Measurements from ENCODE around the gene CTNND2. TPM values are rescaled to one million over a fixed set of nuclear protein-coding genes. Genes with fewer than 3 reads are reported as not detected.

Gene CTNND2
- total and polyA plus RNA-seq, 4 donors, result 0.05 to 0.50 (median 0.27) TPM

DNA sequence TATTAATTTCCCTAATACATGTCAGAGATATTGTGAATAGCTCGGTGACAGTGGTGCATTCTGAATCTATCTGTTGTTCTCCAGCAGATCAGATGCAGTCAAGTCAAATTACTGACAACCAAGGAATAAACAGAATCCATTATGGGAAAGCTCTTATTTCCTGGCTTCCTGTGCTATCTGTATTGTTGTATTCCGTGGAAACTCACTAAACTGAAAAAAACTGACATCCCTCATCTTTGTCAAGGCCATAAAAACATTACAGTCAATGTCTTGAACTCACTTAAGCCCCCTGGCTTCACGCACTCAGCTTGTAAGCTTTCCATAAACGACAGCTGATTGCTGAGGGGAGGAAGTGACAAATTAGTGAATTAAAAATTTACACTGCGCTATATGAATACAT is 245.9 kb downstream of the CTNND2 start:
- no peaks in the 10 kb centered on the region for H3K36me3 ChIP-seq (ENCODE audit: control insufficient read depth in 4 of 4, insufficient read depth in 3 of 4, low read depth in 1 of 4, low read length in 3 of 4)
- no peak overlapping the region for H3K9ac ChIP-seq (ENCODE audit: low read depth in 1 of 2, low read length in 2 of 2)
- no peak for DNase-seq (ENCODE audit: low spot score)
- no peaks in the 10 kb centered on the region for H3K9me3 ChIP-seq (ENCODE audit: control insufficient read depth in 4 of 4, low read length in 3 of 4)
- 66% methylated on average over 5 of the region's 5 CpGs for WGBS
- H3K27ac ChIP-seq (ENCODE audit: low read depth in 1 of 2, low read length in 2 of 2), result no peak overlapping the region
- no peaks in the 10 kb centered on the region for H3K4me1 ChIP-seq (ENCODE audit: control insufficient read depth in 4 of 4, insufficient read depth in 4 of 4, low read length in 3 of 4)
- TF ChIP-seq, protein P1, sequence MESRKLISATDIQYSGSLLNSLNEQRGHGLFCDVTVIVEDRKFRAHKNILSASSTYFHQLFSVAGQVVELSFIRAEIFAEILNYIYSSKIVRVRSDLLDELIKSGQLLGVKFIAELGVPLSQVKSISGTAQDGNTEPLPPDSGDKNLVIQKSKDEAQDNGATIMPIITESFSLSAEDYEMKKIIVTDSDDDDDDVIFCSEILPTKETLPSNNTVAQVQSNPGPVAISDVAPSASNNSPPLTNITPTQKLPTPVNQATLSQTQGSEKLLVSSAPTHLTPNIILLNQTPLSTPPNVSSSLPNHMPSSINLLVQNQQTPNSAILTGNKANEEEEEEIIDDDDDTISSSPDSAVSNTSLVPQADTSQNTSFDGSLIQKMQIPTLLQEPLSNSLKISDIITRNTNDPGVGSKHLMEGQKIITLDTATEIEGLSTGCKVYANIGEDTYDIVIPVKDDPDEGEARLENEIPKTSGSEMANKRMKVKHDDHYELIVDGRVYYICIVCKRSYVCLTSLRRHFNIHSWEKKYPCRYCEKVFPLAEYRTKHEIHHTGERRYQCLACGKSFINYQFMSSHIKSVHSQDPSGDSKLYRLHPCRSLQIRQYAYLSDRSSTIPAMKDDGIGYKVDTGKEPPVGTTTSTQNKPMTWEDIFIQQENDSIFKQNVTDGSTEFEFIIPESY (IDR thresholded peaks at IDR 0.05), result no peak
- TF ChIP-seq NR2F2 (IDR thresholded peaks at IDR 0.05) (no peak), RXRA (IDR thresholded peaks at IDR 0.05) (no peak), HNF4A (conservative IDR thresholded peaks at IDR 0.05) (no peak), YY1 (IDR thresholded peaks at IDR 0.05) (no peak), ATF3 (IDR thresholded peaks at IDR 0.05) (no peak), SP1 (IDR thresholded peaks at IDR 0.05) (no peak), TAF1 (conservative IDR thresholded peaks at IDR 0.05) (no peak), EGR1 (IDR thresholded peaks at IDR 0.05; ENCODE audit: low read depth in 2 of 2) (no peak), FOXA2 (IDR thresholded peaks at IDR 0.05) (no peak), FOXA1 (IDR thresholded peaks at IDR 0.05) (no peak), GABPA (IDR thresholded peaks at IDR 0.05 in 1 of 2, conservative IDR thresholded peaks at IDR 0.05 in 1 of 2) (no peak), MAX (IDR thresholded peaks at IDR 0.05) (no peak), RAD21 (IDR thresholded peaks at IDR 0.05) (no peak), HNF4G (IDR thresholded peaks at IDR 0.05) (no peak), JUND (IDR thresholded peaks at IDR 0.05) (no peak)
- TF ChIP-seq, protein P2, sequence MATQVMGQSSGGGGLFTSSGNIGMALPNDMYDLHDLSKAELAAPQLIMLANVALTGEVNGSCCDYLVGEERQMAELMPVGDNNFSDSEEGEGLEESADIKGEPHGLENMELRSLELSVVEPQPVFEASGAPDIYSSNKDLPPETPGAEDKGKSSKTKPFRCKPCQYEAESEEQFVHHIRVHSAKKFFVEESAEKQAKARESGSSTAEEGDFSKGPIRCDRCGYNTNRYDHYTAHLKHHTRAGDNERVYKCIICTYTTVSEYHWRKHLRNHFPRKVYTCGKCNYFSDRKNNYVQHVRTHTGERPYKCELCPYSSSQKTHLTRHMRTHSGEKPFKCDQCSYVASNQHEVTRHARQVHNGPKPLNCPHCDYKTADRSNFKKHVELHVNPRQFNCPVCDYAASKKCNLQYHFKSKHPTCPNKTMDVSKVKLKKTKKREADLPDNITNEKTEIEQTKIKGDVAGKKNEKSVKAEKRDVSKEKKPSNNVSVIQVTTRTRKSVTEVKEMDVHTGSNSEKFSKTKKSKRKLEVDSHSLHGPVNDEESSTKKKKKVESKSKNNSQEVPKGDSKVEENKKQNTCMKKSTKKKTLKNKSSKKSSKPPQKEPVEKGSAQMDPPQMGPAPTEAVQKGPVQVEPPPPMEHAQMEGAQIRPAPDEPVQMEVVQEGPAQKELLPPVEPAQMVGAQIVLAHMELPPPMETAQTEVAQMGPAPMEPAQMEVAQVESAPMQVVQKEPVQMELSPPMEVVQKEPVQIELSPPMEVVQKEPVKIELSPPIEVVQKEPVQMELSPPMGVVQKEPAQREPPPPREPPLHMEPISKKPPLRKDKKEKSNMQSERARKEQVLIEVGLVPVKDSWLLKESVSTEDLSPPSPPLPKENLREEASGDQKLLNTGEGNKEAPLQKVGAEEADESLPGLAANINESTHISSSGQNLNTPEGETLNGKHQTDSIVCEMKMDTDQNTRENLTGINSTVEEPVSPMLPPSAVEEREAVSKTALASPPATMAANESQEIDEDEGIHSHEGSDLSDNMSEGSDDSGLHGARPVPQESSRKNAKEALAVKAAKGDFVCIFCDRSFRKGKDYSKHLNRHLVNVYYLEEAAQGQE (IDR thresholded peaks at IDR 0.05), result no peak
- TF ChIP-seq, protein P3, sequence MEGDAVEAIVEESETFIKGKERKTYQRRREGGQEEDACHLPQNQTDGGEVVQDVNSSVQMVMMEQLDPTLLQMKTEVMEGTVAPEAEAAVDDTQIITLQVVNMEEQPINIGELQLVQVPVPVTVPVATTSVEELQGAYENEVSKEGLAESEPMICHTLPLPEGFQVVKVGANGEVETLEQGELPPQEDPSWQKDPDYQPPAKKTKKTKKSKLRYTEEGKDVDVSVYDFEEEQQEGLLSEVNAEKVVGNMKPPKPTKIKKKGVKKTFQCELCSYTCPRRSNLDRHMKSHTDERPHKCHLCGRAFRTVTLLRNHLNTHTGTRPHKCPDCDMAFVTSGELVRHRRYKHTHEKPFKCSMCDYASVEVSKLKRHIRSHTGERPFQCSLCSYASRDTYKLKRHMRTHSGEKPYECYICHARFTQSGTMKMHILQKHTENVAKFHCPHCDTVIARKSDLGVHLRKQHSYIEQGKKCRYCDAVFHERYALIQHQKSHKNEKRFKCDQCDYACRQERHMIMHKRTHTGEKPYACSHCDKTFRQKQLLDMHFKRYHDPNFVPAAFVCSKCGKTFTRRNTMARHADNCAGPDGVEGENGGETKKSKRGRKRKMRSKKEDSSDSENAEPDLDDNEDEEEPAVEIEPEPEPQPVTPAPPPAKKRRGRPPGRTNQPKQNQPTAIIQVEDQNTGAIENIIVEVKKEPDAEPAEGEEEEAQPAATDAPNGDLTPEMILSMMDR (IDR thresholded peaks at IDR 0.05; ENCODE audit: low read depth, low read length, missing input control), result no peak
- H3K4me3 ChIP-seq (ENCODE audit: low read depth in 1 of 3, low read length in 3 of 3), result no peak overlapping the region
- H3K27me3 ChIP-seq (ENCODE audit: control insufficient read depth in 4 of 4, insufficient read depth in 4 of 4, low read length in 3 of 4), result no peaks in the 10 kb centered on the region
